IPS-20b (cell line): Measurements from ENCODE around the gene ZNF575.
"Not testable (repeated sequence)": the region's sequence is repeated elsewhere in the genome, so short reads cannot be mapped to it uniquely, and the experiment has no call there.

Source experiments
- H3K27ac ChIP-seq: one replicate; pipeline ENCODE4 v1.5.1; 2013; ENCODE audit warnings: low read length
- H3K27me3 ChIP-seq: 2 replicates; pipeline ENCODE4 v1.6.1; 2013; ENCODE audit warnings: mild to moderate bottlenecking, low read length, inconsistent platforms; ENCODE audit not compliant: insufficient read depth
- H3K36me3 ChIP-seq: 2 replicates; pipeline ENCODE4 v1.6.1; 2013; ENCODE audit warnings: low read depth, mild to moderate bottlenecking, inconsistent platforms, low read length, moderate library complexity; ENCODE audit not compliant: insufficient read depth
- H3K4me1 ChIP-seq: 2 replicates; pipeline ENCODE4 v1.6.1; 2013; ENCODE audit warnings: mild to moderate bottlenecking, control low read depth, inconsistent platforms, low read length, moderate library complexity; ENCODE audit not compliant: insufficient read depth
- H3K4me3 ChIP-seq: 2 replicates; pipeline ENCODE4 v1.5.1; 2013; ENCODE audit warnings: mild to moderate bottlenecking, low read length, inconsistent platforms
- H3K9ac ChIP-seq: 2 replicates; pipeline ENCODE4 v1.6.1; 2013; ENCODE audit warnings: low read depth, mild to moderate bottlenecking, inconsistent platforms, low read length, moderate library complexity
- H3K9me3 ChIP-seq: 2 replicates; pipeline ENCODE4 v1.6.1; 2013; ENCODE audit warnings: mild to moderate bottlenecking, low read depth, low read length, inconsistent platforms; ENCODE audit not compliant: insufficient read depth

ZNF575 gene

DNA sequence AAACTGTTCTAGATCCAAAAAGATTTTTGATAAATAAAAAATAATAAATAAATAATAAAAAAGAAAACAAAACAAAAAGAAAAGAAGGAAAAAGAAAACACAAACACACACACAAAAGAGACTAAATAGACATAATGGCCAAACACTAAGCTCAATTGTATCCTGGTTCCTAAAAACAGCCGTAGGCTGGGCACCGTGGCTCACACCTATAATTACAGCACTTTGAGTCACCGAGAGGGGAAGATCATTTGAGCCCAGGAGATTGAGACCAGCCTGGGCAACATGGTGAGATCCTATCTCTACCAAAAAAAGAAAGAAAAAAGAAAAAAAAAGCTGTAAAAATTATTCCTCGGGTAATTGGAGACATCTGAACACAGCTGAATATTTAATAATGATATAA is 14.9 kb upstream of the ZNF575 start:
- Histone ChIP-seq H3K9me3 (no peaks in the 10 kb centered on the region), H3K4me3 (no peak overlapping the region), H3K36me3 (no peaks in the 10 kb centered on the region), H3K4me1 (no peaks in the 10 kb centered on the region), H3K27ac (no peak overlapping the region), H3K27me3 (no peaks in the 10 kb centered on the region), H3K9ac (no peak overlapping the region)

- no peak overlapping the region for H3K4me3 ChIP-seq
- no peaks in the 10 kb centered on the region; the same call in 1 of the 2 replicates for H3K27me3 ChIP-seq
- H3K4me1 ChIP-seq, result no peaks in the 10 kb centered on the region
- H3K9ac ChIP-seq, result no peak overlapping the region
- H3K9me3 ChIP-seq, result no peaks in the 10 kb centered on the region
- H3K27ac ChIP-seq, result no peak overlapping the region
- no peaks in the 10 kb centered on the region for H3K36me3 ChIP-seq
Observed at GRCh38 chr19:43519436-43520088, 13.4 kb upstream of the ZNF575 start.

DNA sequence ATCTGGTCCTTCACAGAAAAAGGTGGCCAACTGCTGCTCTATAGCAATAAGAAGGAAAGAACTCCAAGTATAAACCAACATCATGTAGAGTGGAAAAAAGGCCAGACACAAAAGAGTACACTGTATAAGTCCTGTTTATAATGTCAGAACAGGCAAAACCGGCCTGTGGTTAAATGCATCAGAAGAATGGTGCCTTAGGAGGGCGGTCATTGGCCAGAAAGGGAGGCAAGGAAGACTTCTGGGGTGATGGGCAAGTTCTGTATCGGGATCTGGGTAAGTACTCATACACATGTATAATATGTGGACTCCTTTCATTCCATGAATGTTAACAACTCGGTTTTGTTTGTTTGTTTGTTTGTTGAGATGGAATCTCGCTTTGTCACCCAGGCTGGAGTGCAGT is 10.1 kb upstream of the ZNF575 start:
- Histone ChIP-seq H3K9me3 (no peaks in the 10 kb centered on the region), H3K27me3 (peaks cover 31% of the 10 kb centered on the region), H3K4me1 (peaks cover 2% of the 10 kb centered on the region; the same call in 1 of the 2 replicates), H3K27ac (no peak overlapping the region), H3K36me3 (no peaks in the 10 kb centered on the region), H3K9ac (no peak overlapping the region), H3K4me3 (no peak overlapping the region)

GRCh38 chr19:43523696-43524095 is 9.3 kb upstream of the ZNF575 start:
- H3K27ac ChIP-seq, H3K36me3 ChIP-seq, H3K4me1 ChIP-seq, H3K4me3 ChIP-seq, H3K9ac ChIP-seq, H3K9me3 ChIP-seq: not testable (repeated sequence)
- peaks cover 38% of the 10 kb centered on the region for H3K27me3 ChIP-seq

- H3K9me3 ChIP-seq, result no peaks in the 10 kb centered on the region
Observed at GRCh38 chr19:43524922-43525835, 7.8 kb upstream of the ZNF575 start.

GRCh38 chr19:43525836-43526771 is 6.9 kb upstream of the ZNF575 start:
- Histone ChIP-seq H3K4me3 (peak overlapping the region; percentile 91), H3K9me3 (no peaks in the 10 kb centered on the region), H3K36me3 (no peaks in the 10 kb centered on the region), H3K9ac (peak overlapping the region; percentile 69), H3K27ac (no peak overlapping the region), H3K27me3 (peaks cover 38% of the 10 kb centered on the region), H3K4me1 (peaks cover 2% of the 10 kb centered on the region; the same call in 1 of the 2 replicates)

More at GRCh38 chr19:43524922-43525835, 7.8 kb upstream of the ZNF575 start:
- H3K4me3 ChIP-seq, result peak overlapping the region; percentile 91
- H3K36me3 ChIP-seq, result no peaks in the 10 kb centered on the region
- no peak overlapping the region for H3K27ac ChIP-seq
- H3K9ac ChIP-seq, result no peak overlapping the region
- H3K27me3 ChIP-seq, result peaks cover 38% of the 10 kb centered on the region
- H3K4me1 ChIP-seq, result peaks cover 2% of the 10 kb centered on the region; the same call in 1 of the 2 replicates

GRCh38 chr19:43526884-43527859 is 5.8 kb upstream of the ZNF575 start, which contains the start of gene ETHE1:
TSS of gene ETHE1 (minus strand) at chr19:43527201. CDS start at chr19:43527177, 24 bp downstream.
- Histone ChIP-seq H3K27ac (no peak within 1 kb of the TSS), H3K4me3 (peak within 1 kb of the TSS; percentile 91), H3K36me3 (no peaks in the 10 kb centered on the region), H3K9ac (peak within 1 kb of the TSS; percentile 69), H3K4me1 (peaks cover 2% of the 10 kb centered on the region; the same call in 1 of the 2 replicates), H3K27me3 (peaks cover 38% of the 10 kb centered on the region), H3K9me3 (no peaks in the 10 kb centered on the region)

DNA sequence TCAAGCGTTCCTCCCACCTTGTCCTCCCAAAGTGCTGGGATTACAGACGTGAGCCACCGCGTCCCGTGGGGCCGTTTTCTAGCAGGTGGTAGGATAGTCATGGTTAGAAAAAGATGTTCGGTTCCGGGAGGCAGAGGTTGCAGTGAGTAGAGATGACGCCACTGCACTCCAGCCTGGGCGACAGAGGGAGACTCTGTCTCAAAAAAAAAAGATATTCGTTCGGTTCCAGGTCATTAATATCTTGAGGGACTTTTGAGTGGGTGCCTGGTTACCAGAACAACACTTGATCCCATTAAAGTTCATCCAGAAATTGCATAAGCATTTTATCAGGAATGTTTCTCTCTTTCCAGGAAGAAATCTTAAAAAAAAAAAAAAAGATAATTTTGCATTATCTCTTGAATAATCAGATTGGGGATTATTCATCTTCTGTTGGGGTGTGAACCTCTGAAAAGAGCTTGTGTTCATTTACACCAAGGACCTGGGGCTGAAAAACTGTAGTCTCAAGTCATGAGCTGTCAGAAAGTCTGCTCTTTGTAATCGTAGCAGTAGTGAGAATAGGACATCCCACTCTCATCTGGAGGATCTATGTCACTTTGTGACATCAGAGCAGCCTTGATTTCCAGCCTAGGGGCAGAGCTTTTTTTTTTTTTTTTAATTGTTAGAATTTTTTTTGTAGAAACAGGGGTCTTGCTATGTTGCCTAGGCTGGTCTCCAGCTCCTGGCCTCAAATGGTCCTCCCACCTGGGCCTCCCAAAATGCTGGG is 4.9 kb upstream of the ZNF575 start:
- Histone ChIP-seq H3K9me3 (no peaks in the 10 kb centered on the region), H3K27ac (no peak overlapping the region), H3K4me1 (peaks cover 6% of the 10 kb centered on the region; the same call in 1 of the 2 replicates), H3K36me3 (no peaks in the 10 kb centered on the region), H3K9ac (no peak overlapping the region), H3K4me3 (no peak overlapping the region), H3K27me3 (peaks cover 38% of the 10 kb centered on the region)

- Histone ChIP-seq H3K27me3 (peaks cover 11% of the 10 kb centered on the region), H3K9ac (peak overlapping the region; percentile 72; the same call in 1 of the 2 replicates), H3K27ac (peak overlapping the region; percentile 2), H3K36me3 (peaks cover 4% of the 10 kb centered on the region; the same call in 1 of the 2 replicates), H3K4me1 (peaks cover 14% of the 10 kb centered on the region; the same call in 1 of the 2 replicates), H3K4me3 (peak overlapping the region; percentile 70), H3K9me3 (no peaks in the 10 kb centered on the region)
Observed at GRCh38 chr19:43532571-43532961, 422 bp upstream of the ZNF575 start.
